Peyer's patch (tissue), 4 donors: ENCODE results near the gene NCBP1.

Experiments used
- POLR2A ChIP-seq, 2 donors: fragments of 450-650 bp; IDR thresholded peaks; one replicate each; pipeline ENCODE4 v1.5.1; 2017; ENCODE audit warnings: antibody characterized with exemption in 2 of 2, mild to moderate bottlenecking in 2 of 2, moderate library complexity in 2 of 2
- TF ChIP-seq, protein P1 (sequence below), 6 experiments: fragments of 450-650 bp in 4 of 6; fragments of 200-600 bp in 2 of 6; sonication (generic) in 1 of 6; IDR thresholded peaks; one replicate each; pipeline ENCODE4 v1.5.1; 2017 to 2019; ENCODE audit warnings: antibody characterized with exemption in 6 of 6, mild to moderate bottlenecking in 3 of 6, moderate library complexity in 1 of 6

DNA sequence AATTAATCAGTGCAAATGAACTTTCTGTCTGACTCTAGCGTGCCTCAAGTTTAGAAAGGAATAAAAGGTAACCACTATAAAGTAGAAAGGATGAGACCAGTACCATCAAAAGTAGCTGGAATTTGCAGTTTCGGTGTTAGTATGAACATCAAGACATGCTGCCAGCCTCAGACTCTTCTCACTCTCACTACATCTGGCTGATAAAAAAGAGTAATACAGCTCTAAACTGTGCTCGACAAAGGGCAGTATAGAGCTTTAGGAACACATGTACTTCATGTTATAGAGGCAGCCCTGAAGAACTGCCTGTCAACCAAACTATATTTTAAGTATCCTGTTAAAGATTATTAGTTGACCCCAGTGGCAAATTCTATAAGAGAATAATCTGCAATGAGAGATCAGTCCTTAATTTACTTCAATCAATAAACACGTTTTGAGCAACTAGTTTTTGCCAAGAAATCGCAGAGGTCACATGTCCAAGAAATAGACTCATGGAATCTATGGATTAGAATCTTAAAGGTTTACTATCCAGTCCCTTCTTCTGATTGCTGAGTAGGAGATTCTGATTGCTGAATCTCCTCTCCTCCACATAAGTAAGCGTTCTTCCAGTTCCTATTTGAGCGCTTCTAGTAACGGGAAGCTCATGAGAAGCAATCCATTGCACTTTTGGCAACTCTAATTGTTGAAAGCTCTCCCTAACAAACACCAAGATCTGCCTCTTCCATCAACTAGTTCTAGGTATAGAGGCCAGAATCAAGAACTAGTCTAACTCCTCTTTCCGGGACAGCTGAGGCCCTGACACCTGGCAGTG lies 62.6 kb downstream of the NCBP1 start:
- TF ChIP-seq, protein P1, sequence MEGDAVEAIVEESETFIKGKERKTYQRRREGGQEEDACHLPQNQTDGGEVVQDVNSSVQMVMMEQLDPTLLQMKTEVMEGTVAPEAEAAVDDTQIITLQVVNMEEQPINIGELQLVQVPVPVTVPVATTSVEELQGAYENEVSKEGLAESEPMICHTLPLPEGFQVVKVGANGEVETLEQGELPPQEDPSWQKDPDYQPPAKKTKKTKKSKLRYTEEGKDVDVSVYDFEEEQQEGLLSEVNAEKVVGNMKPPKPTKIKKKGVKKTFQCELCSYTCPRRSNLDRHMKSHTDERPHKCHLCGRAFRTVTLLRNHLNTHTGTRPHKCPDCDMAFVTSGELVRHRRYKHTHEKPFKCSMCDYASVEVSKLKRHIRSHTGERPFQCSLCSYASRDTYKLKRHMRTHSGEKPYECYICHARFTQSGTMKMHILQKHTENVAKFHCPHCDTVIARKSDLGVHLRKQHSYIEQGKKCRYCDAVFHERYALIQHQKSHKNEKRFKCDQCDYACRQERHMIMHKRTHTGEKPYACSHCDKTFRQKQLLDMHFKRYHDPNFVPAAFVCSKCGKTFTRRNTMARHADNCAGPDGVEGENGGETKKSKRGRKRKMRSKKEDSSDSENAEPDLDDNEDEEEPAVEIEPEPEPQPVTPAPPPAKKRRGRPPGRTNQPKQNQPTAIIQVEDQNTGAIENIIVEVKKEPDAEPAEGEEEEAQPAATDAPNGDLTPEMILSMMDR (IDR thresholded peaks at IDR 0.05): no peak
- TF ChIP-seq POLR2A (IDR thresholded peaks at IDR 0.05): no peak
